Activated CD8-positive, alpha-beta memory T cell treated with anti-CD3 and anti-CD28 coated beads, Interleukin-2, amount 50 U/mL, for 4 hours (primary cell): ENCODE results near the gene SKIC8.
"Not testable (repeated sequence)": the region's sequence is repeated elsewhere in the genome, so short reads cannot be mapped to it uniquely, and the experiment has no call there.

Experiments
- DNase-seq: peaks from one replicate; pipeline ENCODE4 v3.0.0-alpha.2; 2020

Gene SKIC8

DNA sequence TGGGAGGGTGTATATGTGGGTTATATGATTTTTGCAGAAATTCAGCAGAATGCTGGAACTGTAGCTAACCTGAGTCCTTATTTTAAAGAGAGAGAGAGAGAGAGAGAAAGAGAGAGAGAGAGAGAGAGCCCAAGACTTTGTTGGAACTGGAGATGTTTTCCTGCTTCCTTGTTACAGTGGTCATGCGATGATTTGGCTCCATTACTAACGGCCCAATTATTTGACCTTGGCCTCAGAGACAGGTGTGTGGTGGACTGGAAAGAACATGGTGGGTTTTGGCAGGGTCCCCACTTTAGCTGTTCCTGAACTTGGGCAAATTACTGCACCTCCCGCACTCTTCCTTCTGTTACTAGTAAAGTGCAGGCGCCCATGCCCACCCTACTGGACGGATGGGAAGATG is 50.3 kb downstream of the SKIC8 start:
- DNase-seq = no peak

DNA sequence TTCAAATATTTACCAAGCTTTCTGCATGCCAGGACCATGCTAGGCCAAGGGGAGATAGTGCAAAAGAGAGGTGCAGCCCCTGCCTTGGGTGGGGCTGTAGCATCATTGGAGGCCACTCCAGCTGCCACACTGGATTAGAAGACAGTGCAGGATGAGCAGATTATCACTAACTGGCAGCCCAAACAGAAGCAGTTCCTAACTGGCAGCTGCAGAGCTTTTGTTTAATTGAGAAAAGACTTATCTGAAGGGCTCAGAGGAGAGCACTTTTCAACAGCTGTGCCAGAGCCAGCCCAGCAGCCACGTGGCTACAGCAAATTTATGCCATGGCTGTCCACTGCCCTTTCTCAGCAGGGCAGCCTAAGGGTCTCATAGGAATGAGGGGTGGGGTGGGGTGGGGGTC is 51.5 kb downstream of the SKIC8 start:
- DNase-seq = no peak

- DNase-seq = not testable (repeated sequence)
Observed at GRCh38 chr15:78245976-78246620, 53.3 kb downstream of the SKIC8 start.

- not testable (repeated sequence) for DNase-seq
Observed at GRCh38 chr15:78245392-78245791, 54.0 kb downstream of the SKIC8 start.

DNA sequence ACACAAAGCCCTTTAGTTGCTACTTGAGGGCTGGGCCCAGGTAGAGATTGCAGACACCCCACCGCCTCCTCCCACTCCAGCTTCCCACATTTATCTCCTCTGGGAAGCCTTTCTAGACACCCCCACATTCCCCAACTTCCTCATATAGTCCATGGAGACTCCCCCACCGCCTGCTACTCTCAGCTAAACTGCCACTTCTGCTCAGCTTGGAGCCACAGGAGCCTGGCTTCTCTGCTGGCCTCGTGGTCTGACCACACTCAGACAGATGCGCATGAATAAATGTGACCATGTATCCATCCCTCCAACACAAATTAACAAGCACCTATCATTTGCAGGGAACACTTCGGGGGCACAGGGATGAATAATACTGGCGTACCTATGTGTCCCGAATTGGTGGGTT is 54.5 kb downstream of the SKIC8 start:
- DNase-seq = no peak

- no peak for DNase-seq
Observed at GRCh38 chr15:78244101-78244500, 55.3 kb downstream of the SKIC8 start.

DNA sequence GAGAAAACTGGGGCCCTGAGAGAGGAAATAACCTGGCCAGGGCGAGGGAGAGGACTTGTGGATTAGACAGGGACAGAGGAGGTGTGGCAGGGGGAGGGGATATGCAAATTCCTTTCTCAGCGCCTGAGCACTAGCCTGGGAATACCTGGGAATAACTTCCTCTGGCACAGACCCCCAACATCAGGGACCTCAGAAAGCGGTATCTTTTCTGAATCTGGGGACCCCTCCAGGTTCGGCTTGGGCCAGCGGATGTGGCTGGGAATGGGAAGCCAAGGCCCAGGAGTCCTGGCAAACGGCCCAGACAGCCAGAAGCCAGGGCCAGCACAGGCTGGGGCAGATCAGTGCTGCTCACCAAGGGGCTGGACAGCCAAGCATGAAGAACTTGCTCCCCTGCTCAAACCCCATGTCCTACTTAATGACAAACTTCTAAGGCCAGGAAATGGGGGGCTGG is 55.9 kb downstream of the SKIC8 start:
- no peak for DNase-seq

DNA sequence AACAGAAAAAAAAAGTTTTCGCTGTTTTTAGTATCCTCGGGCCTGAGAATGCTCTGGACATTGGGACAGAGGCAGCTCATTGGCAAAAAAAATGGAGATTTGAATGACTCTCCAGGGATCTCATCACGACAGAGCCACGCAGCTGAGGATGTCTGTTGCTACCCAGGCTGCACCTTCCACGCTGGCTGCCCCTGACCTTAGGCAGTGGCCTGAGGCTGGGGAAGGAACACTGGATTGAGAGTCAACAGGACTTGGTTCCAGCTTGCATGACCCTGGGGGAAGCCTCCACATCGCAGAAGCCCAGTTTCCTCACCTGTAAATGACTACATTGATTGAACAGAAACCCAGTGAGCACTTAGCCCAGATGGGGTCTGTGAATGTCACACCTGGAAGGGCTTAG is 56.4 kb downstream of the SKIC8 start:
- DNase-seq = no peak

- DNase-seq = no peak
Observed at GRCh38 chr15:78242128-78242527, 57.3 kb downstream of the SKIC8 start.

- peak; percentile 86 for DNase-seq
Observed at GRCh38 chr15:78241017-78241416, 58.4 kb downstream of the SKIC8 start.

- no peak for DNase-seq
Observed at GRCh38 chr15:78239811-78240210, 59.6 kb downstream of the SKIC8 start.

- no peak for DNase-seq
Observed at GRCh38 chr15:78237146-78237545, 62.3 kb downstream of the SKIC8 start.

GRCh38 chr15:78236491-78236890 is 62.9 kb downstream of the SKIC8 start:
- no peak for DNase-seq

- no peak for DNase-seq
Observed at GRCh38 chr15:78234515-78235040, 64.8 kb downstream of the SKIC8 start, which contains the start of gene ACSBG1. Gene ACSBG1, minus strand, starts transcription at chr15:78234565. Its CDS starts 64 bp downstream, at chr15:78234501.

- no peak for DNase-seq
Observed at GRCh38 chr15:78233496-78233895, 65.9 kb downstream of the SKIC8 start.
